Cardiac fibroblast (primary cell): Measurements from ENCODE around the gene ZDHHC13.

Experiments used
- DNase-seq, 2 donors: peaks; one replicate each; pipeline versions ENCODE4 v3.0.0 to v3.0.0-alpha.2; 2010; ENCODE audit warnings: low read depth in 2 of 2
- H3K4me3 ChIP-seq, 2 donors: replicated peaks in 1 of 2; 1 replicate in 1 of 2; 2 replicates in 1 of 2; pipeline ENCODE4 v1.5.1; 2011; ENCODE audit warnings: low read depth in 2 of 2, low read length in 2 of 2, mild to moderate bottlenecking in 2 of 2, moderate library complexity in 1 of 2
- TF ChIP-seq, protein P1 (sequence below): IDR thresholded peaks from one replicate; pipeline ENCODE4 v1.5.1; 2011; ENCODE audit warnings: low read depth, mild to moderate bottlenecking, low read length, inconsistent platforms

The ZDHHC13 gene

DNA sequence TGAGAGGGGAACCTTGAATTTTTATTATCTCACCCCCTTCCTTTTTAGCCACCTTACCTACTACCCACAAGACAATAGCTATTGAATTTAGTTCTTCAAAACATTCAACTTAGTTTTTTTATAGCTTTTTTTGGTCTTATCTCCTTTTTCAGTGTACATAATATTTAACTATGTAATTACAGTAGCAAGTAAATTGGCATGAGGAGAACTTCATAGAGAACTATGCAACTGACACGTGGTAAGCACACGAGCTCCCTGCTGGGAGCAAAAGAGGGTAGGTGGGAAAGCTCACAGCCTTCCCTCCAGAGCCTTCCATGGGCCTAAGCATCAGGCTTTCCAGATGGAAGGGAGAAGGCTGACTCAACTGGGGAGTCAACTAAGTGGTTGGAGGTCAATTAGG lies 22.1 kb upstream of the ZDHHC13 start:
- no peak for DNase-seq
- H3K4me3 ChIP-seq, result no peak overlapping the region
- TF ChIP-seq, protein P1, sequence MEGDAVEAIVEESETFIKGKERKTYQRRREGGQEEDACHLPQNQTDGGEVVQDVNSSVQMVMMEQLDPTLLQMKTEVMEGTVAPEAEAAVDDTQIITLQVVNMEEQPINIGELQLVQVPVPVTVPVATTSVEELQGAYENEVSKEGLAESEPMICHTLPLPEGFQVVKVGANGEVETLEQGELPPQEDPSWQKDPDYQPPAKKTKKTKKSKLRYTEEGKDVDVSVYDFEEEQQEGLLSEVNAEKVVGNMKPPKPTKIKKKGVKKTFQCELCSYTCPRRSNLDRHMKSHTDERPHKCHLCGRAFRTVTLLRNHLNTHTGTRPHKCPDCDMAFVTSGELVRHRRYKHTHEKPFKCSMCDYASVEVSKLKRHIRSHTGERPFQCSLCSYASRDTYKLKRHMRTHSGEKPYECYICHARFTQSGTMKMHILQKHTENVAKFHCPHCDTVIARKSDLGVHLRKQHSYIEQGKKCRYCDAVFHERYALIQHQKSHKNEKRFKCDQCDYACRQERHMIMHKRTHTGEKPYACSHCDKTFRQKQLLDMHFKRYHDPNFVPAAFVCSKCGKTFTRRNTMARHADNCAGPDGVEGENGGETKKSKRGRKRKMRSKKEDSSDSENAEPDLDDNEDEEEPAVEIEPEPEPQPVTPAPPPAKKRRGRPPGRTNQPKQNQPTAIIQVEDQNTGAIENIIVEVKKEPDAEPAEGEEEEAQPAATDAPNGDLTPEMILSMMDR, result no peak

DNA sequence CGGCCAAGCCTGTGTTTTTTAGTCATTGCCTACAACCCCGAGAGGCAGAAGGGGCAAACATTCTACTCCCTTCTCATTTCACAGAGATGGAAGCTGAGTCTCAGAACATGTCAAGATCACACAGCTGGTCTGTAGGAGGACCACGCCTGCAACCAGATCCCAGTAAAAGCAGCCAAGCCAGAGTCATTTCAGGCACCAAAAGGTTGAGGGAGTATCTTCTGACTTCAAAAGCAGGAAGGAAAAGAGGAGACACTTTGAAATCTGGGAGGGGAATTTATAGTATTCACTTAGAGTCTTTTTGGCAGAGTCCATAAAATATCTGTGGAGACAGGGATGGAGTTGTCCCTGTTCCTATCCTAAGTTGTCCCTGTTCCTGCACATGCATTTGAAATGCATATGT lies 17.9 kb upstream of the ZDHHC13 start:
- no peak for DNase-seq
- TF ChIP-seq, protein P1, result no peak

DNA sequence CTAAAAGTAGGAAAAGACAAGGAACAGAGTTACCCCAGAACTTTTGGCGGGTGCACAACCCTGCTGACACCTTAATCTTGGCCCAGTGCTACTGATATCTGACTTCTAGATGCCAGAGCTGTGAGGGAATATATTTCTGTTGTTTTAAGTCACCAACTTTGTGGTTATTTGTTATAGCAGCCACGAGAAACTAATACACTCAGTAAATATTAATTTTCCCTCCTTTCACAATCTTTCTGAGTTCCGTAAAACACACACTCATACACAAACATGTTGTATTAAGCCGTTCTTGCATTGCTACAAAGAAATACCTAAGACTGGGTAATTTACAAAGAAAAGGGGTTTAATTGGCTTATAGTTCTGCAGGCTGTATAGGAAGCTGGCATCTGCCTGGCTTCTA lies 16.1 kb upstream of the ZDHHC13 start:
- no peak for DNase-seq
- TF ChIP-seq, protein P1, result no peak
- H3K4me3 ChIP-seq, result no peak overlapping the region

More for the DNA sequence above, 17.9 kb upstream of the ZDHHC13 start:
- H3K4me3 ChIP-seq, result no peak overlapping the region

DNA sequence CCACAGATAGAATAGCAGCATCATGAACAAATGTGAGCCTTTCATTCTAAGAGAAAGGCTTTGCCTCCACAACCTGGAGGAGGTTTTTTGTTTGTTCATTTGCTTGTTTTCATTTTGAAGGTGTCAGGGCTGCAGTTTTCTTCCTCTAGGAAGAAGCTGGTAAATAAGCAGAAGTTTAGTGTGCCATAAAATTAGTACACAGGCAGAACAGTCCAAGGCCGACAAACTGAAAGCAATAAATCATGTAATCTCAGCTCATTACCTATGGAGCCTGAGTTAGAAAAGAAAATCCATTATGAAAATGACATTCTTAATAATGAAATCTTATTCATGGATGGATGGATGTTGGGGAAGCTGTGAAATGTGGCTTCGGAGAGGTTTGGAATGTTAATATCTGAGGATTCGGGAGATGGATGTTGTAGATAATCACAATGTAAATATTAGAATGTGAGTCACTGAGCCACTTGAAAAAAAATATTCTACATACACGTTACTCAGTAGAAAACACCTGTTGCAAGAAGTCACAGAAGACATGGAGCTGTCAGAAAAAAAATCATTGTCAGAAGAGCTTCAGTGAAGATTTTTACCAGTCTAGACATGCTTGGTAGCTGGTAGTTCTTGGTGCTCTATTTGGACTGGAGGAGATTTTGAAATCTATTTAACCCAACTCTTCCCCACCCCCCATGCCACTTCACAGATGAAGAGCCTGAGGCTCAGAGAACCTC lies 15.0 kb upstream of the ZDHHC13 start:
- no peak for DNase-seq
- no peak overlapping the region for H3K4me3 ChIP-seq
- TF ChIP-seq, protein P1, result no peak

DNA sequence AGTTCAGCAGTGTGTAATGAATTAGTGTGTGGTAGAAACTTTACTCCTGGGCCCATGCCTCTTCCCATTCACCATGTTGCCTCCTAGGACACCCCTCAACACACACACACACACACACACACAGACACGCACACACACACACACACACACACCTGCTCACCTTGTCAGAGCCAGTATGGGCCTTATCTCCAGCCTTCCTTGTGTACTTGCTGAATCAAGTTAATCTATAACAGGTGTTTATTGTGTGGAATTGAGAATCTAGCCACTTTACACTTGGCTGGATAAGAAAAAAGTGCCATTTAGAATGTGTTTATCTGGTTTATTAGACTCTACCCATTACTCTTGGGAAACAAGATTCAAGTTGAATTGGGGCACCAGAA lies 14.5 kb upstream of the ZDHHC13 start:
- TF ChIP-seq, protein P1, result no peak
- DNase-seq, result no peak
- no peak overlapping the region for H3K4me3 ChIP-seq

DNA sequence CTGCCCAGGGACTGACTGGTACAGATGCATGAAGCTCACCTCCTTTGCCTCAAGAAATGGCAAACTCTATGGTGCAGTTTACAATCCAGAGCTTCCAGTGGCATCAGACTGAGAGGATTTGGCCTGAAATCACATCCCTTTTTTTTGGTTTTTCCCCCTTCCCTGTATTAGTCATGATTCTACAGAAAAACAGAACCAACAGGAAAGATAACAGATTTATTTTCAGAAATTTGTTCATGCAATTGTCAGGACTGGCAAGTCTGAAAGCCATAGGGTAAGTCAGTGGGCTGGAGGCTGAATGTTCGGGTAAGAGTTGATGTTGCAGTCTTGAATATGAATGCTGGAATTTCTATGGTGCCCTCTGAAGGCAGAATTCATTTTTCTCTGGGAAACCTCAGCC lies 12.0 kb upstream of the ZDHHC13 start:
- TF ChIP-seq, protein P1, result no peak
- DNase-seq, result no peak
- H3K4me3 ChIP-seq, result no peak overlapping the region

DNA sequence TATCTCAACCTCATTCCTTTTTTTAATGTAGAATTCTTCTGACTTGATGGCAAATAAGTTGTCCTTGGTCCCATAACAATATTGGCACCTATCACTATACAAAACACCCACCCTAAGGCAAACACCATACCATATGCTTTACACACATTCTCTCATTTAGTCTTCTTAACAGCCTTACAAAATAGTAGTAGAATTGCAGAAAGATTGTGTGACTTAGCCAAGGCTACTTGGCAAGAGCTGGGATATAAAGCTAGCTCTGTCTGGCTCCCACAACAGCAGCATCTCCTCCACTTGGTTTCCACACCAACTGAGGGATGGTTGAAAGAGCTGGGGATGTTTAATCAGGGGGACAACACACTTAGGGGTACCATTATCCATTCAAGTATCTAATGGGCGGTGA lies 9.8 kb upstream of the ZDHHC13 start:
- TF ChIP-seq, protein P1, result no peak
- H3K4me3 ChIP-seq, result no peak overlapping the region
- DNase-seq, result no peak
